GM18505 (cell line): ENCODE data around the gene FOLH1.
"Not testable (repeated sequence)": the region's sequence is repeated elsewhere in the genome, so short reads cannot be mapped to it uniquely, and the experiment has no call there.

Experiments used
- ATAC-seq: cut with Tn5 transposase; IDR thresholded peaks from one replicate; pipeline ENCODE4 v1.9.1; 2021; ENCODE audit not compliant: unreplicated experiment
- POLR2A ChIP-seq: IDR thresholded peaks from 4 replicates; pipeline ENCODE4 v1.6.1; 2011; ENCODE audit warnings: borderline replicate concordance; ENCODE audit not compliant: insufficient read depth, insufficient read length; ENCODE audit errors: extremely low read depth

FOLH1 gene

DNA sequence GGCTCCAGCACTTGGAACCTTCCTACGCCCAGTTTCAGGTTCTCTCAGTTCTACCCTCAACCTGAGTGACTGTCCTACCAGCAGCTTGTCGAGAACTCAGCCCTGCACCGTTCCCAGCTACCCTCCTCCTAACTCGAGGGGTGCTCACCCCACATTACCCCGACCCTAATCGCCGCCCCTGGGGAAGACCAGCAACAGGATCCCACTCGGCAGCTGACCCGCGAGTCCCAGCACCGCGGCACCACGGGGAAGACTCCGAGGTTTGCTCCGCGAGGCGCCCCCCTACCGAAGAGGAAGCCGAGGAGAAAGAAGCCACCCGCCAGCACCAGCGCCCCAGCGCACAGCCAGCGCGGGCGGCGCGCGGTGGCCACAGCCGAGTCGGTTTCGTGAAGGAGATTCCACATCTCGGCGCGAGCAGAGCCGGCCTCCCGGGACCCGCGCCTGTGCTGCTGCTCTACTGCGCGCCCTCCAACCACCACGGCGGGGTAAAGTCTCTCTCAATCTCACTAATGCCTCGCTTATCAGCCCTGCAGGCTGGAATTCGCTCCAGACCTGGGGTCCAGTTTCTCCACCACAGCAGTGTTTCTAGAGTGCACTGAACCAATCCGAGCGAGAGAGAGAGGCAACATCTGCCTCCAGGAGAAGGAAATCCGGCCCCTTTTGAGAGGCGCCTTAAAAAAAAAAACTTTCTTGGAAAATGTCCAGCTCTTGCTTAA is at the start of gene FOLH1:
TSS of gene FOLH1 (minus strand) at position 597 of the 716 bp plus-strand sequence. CDS start at position 404, 193 bp downstream.
- ATAC-seq: no peak
- no peak for TF ChIP-seq POLR2A

DNA sequence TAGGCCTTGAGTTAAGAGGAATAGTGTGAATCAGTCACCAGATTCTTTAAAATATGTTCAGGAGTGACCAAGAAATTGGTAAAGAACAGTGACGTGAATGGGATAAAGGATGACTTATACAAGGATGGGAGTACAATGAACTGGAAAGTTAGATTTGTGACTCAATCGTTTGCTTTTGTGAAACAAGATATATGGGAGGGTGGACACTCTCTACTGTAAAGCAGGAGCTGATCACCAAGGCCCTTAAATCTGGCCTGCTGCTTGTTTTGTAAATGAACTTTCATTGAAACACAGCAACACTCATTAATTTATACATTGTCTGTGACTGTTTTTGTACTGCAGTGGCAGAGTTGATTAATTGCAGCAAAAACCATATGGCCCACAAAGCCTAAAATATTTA is 46.7 kb upstream of the FOLH1 start:
- ATAC-seq: not testable (repeated sequence)

DNA sequence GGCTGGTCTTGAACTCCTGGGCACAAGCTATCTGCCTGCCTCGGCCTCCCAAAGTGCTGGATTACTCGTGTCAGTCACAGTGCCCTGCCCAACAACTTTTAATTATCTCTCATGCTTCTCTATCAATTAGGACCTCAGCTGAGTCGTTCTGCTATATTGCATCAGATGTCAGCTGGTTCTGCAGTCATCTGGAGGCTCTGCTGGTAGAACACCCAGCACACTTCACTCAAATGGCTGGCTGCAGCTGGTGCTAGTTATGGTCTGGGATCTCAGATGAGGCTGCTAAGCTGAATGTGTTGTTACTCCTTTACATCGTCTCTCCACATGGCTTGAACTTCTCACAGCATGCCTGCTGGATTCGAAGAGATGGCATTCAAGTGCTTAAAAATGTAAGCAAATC is 42.8 kb upstream of the FOLH1 start:
- not testable (repeated sequence) for ATAC-seq

DNA sequence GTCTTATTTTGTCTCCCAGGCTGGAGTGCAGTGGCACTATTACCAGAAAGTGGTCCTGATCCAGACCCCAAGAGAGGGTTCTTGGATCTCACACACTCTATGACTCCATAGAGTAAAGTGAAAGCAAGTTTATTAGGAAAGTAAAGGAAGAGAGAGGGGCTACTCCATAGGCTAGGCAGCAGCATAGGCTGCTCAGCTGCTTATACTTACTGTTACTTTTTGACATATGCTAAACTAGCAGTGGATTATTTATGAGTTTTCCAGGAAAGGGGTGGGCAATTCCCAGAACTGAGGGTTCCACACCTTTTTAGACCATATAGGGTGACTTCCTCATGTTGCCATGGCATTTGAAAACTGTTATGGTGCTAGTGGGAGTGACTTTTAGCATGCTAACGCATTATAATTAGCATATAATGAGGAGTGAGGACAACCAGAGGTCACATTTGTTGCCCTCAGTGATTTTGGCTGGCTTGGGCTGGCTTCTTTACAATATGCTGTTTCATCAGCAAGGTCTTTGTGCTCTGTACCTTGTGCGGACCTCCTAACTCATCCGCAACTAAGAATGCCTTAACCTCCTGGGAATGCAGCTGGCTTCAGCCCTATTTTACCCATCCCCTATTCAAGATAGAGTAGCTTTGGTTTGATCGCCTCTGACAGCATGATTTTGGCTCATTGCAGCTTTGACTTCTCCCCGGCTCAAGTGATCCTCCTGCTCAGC is 42.2 kb upstream of the FOLH1 start:
- ATAC-seq: not testable (repeated sequence)

DNA sequence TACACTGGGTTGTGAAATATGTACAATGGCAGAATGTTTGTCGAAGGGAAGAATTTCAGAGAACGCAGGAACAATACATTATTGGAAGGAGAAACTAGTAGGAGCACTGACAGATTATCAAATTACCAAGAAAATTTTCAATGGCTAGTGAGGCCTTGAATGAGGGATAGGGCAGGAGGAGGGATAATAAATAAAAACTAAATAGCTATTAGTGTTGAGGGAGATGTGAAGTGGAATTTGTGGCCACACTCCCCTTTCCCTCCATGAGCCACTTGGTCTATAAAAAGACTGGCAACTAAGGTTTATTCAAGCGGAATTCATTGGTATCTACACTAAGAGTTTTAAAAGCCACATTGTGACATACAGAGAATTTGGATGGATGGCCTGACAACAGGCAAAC is 41.0 kb upstream of the FOLH1 start:
- ATAC-seq: not testable (repeated sequence)

DNA sequence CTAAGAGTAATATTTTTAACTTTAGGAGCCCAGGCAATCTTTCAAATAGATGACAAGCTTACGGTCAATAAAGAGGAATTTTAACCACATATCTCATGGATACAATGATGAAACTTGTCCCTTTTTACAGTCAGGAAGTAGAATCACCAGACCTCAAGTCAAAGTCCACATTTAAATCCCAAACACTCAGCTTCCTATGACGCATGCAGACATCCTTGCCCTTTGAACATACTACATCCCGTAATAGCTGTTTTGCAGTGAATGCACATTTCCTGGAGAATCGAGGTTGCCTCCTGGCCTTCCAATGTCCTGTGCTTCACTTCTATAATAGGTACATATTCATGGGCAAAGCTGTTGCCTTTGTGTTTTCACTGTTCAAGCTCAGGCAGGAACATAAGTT is 25.3 kb upstream of the FOLH1 start:
- ATAC-seq: not testable (repeated sequence)

DNA sequence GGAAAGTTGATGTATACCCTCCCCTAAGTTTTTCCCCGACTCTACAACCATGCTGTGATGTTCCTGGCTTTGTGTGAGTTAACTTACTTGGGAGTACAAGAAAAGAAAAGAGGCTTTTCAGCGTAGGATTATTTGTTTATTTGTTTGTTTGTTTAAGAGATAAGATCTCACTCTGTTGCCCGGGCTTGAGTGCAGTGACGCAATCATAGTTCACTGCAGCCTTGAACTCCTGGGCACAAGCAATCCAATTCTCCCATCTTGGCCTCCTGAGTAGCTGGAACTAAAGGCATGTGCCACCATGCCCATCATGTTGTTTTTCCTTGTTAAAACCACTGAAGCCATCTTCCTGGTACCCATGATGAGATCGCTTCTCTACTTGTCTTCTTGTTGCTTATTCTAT is 24.6 kb upstream of the FOLH1 start:
- not testable (repeated sequence) for ATAC-seq

DNA sequence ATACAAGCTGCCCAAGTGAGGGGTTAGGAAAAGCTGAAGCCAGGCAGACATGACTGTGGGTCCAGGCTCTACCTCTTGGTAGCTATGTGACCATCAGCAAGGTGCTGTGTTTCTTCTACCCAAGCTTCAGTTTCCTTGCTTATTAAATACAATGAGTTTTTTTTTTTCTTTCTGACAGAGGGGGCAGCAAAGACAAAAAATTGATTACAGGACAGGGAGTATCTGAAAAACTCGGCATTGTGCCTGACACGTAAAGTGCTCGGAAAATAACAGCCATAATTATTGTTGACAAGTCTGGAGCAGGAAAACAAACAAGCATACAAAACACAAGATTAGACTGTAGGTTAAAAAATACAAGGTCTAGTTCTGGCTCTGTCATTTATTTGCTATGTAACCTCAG is 23.3 kb upstream of the FOLH1 start:
- ATAC-seq: not testable (repeated sequence)

DNA sequence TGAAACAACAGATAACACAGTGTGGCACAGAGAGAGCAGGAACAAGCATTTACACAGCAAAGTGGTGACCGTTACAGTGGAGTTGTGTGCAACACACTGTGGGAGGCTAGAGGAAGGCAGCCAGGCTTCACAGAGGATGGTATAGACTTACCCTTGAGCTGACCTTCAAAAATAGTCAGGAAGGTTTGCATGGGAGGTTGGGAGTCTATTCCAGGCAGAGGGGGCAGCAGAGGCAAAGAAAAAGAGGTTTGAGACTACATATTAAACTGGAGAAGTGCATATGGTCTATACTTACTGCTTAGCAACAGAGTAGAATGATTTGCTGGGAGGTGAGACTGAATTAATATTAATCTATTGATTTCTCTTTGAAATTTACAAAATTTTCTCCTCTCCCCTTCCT is 22.1 kb upstream of the FOLH1 start:
- not testable (repeated sequence) for ATAC-seq

DNA sequence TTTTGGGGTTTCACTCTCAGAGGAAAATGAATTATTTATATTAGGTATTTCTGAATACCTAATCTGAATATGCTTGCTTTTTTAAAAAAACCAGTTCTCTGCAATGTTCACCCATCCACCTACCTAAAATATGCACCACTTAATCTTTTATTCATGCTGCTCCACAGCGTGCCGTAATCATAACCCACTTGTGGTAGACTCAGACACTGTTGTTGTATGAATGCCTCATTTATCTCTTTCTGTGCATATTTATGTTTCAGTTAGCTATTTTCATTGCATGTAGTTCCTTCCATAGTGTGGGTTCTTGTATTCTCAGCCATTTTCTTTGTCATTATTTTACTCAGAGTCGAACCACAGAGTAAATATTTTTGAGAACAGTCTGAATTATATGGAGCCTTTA is 21.6 kb upstream of the FOLH1 start:
- not testable (repeated sequence) for ATAC-seq

DNA sequence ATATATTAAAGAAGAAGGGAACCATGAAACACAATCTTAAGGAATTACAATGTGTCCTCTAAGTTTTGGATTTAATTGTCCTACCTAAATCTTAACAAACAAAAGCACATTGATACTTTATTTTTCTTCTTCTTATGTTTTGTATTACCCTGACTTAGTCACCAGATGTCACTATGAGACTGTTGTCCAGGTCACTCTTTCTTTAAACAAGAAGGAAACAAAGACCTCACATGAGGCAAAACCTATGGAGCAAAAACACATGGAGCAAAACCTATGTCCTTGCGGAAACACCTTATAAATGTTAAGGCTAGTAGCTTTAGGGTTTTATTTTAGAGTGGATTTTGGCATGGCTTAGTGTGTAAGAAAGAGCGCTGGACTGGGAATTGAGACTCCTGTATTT is 20.7 kb upstream of the FOLH1 start:
- ATAC-seq: not testable (repeated sequence)

DNA sequence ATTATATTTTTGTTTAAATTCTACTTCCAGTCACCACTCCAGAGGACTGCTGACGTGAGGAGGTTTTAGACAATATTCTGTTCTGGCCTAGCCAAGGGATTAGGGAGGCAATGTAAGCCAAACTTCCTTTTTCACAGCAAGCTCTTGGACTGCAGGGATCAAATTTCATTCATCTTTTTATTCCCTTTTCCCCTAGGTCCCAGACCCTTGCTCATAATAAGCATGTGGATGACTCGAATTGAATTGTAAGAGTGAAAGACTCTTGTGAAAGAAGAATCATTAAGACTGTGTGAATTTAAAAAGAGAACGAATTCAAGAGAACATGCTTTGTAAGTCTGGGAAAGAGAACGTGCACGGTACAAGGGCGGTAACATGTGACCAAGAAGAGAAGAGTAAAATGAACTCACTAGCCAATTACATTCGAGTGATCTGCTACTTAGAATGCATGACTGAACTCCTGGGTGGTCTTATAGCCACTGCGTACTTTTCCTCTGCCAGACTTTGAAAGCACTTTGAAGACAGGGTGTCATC is 16.9 kb upstream of the FOLH1 start:
- ATAC-seq: not testable (repeated sequence)

DNA sequence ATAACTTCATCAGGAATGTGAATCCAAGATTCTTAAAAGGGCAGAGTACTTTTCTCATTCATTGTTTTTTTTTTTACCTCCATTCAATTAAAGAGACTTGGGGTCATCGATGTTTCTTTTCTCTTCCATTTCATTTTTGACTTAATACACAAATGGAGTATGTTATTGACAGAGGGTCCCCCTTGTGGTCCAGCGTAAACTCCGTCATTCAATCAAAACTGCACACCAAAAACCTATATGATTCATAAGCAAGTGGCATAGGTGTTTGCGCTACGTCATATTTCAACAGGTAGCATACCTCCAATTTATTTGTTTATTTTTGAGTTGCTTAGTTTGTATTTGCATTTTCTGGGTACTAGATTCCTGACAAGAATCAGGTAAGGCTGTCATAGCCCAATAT is 12.7 kb upstream of the FOLH1 start:
- no peak for ATAC-seq
- no peak for TF ChIP-seq POLR2A

DNA sequence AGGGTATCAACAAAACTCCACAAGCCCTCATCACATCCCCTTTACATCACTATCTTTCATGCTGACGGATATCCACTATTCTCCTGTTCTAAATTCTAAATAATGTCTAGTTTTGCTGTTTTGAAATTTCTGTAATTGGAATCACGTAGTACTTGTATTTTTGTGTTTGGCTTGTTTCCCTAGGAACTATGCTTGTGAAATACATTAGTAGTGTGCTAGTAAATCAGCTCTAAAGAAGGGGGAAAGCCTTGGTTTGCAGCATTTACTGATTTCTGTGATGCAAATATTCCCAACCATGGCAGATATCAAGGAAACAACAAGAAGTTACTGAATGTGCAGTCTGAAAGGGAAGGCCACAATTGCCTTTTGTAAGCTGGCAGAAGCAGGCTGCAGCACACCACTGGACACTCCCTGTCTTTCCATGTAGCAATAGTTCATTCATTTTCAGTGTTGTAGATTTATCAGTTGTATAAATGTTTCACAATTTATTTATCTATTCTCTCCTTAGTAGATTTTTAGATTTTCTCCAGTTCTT is 4.7 kb upstream of the FOLH1 start:
- no peak for ATAC-seq
- TF ChIP-seq POLR2A: no peak

DNA sequence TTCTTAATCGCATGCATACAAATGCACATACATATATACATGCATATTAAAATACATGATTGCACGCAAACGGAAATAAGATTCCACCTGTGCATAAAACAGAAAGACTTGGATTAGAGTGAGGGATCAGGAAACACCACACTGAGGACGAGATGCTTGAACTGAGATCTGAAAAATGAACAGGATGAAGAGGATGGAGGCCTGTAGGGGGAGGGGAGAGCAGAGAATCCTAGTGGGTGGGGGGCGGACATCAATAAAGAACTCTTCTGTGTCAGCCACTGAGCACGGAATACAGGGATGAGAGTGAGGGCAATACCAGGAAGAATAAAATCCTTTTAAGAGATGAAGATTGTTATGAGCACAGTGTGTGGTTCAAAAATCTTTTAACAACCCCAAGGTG is 1.4 kb downstream of the FOLH1 start:
- ATAC-seq: not testable (repeated sequence)
